Measurements from ENCODE around the gene DSTN. TPM values are rescaled to one million over a fixed set of nuclear protein-coding genes. Genes with fewer than 3 reads are reported as not detected.

The DSTN gene
- total RNA-seq, 4 donors from 2014 or later, result 111 to 151 (median 117) TPM

DNA sequence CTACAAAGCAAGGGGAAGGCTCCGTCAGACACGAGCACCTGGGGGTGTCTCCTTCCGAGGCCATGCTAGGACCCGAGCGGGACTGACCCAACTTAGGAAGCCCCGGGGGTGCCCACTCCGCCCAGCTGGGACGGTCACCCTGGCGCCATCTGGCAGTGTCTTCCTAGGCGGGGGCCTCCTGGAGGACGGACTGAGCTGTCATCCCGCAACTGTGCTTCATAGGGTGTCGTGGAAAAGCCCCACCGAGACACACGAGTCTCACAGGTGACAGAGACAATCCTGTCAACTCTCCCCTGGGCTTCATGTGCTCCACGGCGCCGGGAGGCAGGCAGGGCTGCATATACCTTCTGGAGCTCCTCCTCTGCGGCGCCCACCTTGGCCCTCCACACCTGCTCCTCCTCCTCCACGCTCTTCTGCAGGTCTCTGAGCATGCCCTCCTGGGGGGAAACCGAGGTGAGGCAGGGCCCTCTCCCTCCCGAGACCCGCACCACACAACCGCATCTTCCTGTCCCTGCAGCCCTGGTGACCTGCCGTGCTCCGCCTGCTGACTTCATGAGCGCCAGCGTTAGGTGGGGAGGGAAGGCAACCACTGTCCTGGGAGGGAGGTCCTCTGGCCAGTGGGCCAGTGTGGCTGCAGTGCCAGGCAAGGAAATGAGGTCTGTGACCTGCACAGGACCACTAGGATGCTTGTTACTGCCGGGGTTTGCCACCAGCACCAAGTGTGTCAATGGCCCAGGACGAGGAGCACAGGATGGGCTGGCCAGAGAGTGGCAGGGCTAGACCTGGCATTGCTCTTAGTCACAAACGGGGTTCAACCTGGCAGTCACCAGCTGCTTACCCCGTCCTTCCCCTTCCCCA lies 50.7 kb downstream of the DSTN start:
- Histone ChIP-seq H3K4me1 (no peaks in the 10 kb centered on the region), H3K27me3 (no peaks in the 10 kb centered on the region), H3K27ac (no peak overlapping the region), H3K36me3 (peaks cover 0 to 100% (median 0%) of the 10 kb centered on the region in 3 donors), H3K4me3 (no peak overlapping the region), H3K9me3 (no peaks in the 10 kb centered on the region)
- peak; percentile 13 to 47 (median 43) for DNase-seq
- no peak for TF ChIP-seq POLR2A (IDR thresholded peaks at IDR 0.05)
- no peak for TF ChIP-seq CTCF (IDR thresholded peaks at IDR 0.05)

DNA sequence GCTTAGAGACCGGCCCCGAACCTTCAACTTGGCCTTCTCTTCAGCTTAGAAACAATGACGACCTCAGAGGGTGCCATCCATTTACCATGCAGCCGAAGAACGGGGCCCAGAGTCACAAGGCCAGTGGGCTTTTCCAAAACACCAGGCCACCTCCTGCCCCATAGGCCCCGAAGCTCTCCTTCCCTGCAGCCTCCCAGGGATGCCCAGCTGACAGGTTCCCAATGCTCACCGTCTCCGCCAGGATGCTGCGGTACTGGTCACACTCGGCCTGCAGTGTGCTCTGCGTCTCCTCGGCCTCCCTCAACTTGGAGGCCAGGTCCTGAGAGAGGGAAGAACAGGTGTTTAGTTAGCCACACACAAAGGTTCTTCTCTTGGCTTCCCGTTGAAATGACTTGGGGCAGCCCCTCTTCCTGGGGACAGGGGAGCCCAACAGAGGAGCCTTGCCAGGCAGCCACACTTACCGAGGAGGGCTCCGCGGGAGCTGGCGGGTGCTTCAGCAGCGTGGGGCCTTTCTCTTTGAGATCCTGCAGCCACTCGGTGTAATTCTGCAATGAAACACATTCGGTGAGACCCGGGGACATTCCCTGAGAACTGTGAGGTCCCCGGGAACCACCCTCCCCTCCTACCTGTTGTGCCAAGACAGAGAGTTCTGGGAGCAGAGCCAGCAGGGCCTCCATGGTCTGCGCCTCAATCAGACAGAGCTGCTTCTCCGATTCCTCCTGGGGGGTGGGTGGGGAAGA lies 51.5 kb downstream of the DSTN start:
- H3K27ac ChIP-seq, result no peak overlapping the region
- H3K4me3 ChIP-seq, result no peak overlapping the region
- no peaks in the 10 kb centered on the region for H3K27me3 ChIP-seq
- no peaks in the 10 kb centered on the region for H3K4me1 ChIP-seq
- TF ChIP-seq CTCF (IDR thresholded peaks at IDR 0.05) (no peak), POLR2A (IDR thresholded peaks at IDR 0.05) (no peak)
- no peaks in the 10 kb centered on the region for H3K9me3 ChIP-seq
- peak in 1 of 3 donors; percentile 42 for DNase-seq
- peaks cover 0 to 99% (median 0%) of the 10 kb centered on the region in 3 donors for H3K36me3 ChIP-seq

DNA sequence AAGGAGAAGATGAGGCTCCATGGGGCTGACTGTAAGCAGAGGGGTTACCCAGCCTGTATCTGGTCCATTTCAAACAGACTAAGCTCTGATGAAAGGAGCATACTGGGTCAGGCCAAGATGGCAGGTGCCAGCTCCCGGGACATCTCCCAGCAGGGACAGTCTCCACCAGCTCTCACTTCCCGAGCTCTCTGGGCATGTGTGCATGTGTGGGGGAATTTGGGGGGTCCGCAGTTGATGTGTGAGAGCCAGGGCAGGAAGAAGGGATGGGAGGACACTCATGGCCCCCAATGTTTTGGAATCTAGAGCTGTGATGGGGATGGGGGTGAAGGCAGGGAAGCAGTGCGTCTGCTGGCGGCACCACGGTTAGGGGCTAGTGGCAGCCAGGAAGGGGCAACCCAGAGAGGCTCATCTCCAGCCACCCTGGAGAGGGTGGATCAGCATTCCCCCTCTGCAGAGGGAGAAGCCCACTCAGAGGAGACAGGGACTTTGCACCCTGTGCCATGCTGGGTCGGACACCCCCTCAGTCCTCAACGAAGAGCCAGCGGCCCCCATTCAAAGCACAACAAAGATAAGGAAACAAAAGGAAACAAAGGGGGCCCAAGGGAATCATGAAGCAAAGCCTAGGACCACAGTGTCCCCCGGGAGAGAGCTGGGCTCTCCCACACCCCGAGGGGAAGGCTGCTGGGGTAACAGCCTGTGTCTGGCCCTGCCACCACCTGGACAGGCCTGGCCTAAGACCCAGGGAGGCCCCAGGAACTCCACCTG lies 52.4 kb downstream of the DSTN start:
- no peaks in the 10 kb centered on the region for H3K4me1 ChIP-seq
- no peaks in the 10 kb centered on the region for H3K9me3 ChIP-seq
- H3K27ac ChIP-seq, result no peak overlapping the region
- no peak for TF ChIP-seq POLR2A (IDR thresholded peaks at IDR 0.05)
- TF ChIP-seq CTCF (IDR thresholded peaks at IDR 0.05), result no peak
- H3K36me3 ChIP-seq, result peaks cover 0 to 99% (median 0%) of the 10 kb centered on the region in 3 donors
- H3K27me3 ChIP-seq, result no peaks in the 10 kb centered on the region
- DNase-seq, result peak in 2 of 3 donors; percentile 31 to 37
- no peak overlapping the region for H3K4me3 ChIP-seq

DNA sequence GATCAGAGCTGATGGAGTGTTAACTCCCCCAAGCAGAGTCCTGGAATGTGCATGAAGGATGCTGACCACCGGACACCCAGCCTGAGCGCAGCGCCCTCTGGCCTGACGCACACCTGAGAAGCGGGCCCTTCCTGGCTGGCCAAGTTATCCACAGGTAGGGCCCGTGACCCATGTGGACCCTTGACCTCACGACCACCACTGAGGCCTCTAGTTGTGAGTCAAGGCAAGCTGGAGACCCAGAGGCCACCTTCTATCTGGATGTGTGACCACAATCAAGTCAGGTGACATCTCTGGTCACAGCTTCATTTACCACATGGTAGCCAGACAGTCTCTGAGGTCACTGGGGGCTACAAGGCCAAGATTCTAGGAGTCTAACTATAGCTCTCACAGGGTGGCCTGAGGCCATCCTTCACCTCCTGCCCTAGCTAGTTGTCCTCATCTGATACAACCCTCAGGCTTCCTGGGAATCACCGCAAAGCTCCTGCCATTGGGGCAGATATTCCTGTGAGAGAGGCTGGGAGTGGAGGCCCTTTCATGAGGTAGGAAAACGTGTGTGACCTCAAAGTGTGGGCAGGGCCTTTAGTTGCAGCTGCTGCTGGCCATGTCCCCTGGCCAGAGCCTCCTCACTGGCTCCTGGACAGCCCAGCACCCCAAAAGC lies 53.1 kb downstream of the DSTN start:
- TF ChIP-seq POLR2A (IDR thresholded peaks at IDR 0.05) (no peak), CTCF (IDR thresholded peaks at IDR 0.05) (no peak)
- H3K4me1 ChIP-seq, result no peaks in the 10 kb centered on the region
- no peaks in the 10 kb centered on the region for H3K9me3 ChIP-seq
- peak in 2 of 3 donors; percentile 41 to 42 for DNase-seq
- no peaks in the 10 kb centered on the region for H3K27me3 ChIP-seq
- no peak overlapping the region for H3K4me3 ChIP-seq
- H3K27ac ChIP-seq, result no peak overlapping the region
- peaks cover 0 to 99% (median 0%) of the 10 kb centered on the region in 3 donors for H3K36me3 ChIP-seq

- DNase-seq, result peak in 1 of 3 donors; percentile 37
- peaks cover 0 to 99% (median 0%) of the 10 kb centered on the region in 3 donors for H3K36me3 ChIP-seq
- H3K4me1 ChIP-seq, result no peaks in the 10 kb centered on the region
- TF ChIP-seq POLR2A (IDR thresholded peaks at IDR 0.05) (no peak), CTCF (IDR thresholded peaks at IDR 0.05) (no peak)
- H3K4me3 ChIP-seq, result no peak overlapping the region
- no peaks in the 10 kb centered on the region for H3K9me3 ChIP-seq
- no peak overlapping the region for H3K27ac ChIP-seq
- H3K27me3 ChIP-seq, result no peaks in the 10 kb centered on the region
Observed at GRCh38 chr20:17624070-17624469, 54.2 kb downstream of the DSTN start.

Data from Peyer's patch (tissue), 4 donors.